Epithelial cell of esophagus (primary cell): Measurements from ENCODE around the gene NT5C.
"Not testable (repeated sequence)": the region's sequence is repeated elsewhere in the genome, so short reads cannot be mapped to it uniquely, and the experiment has no call there.

Source experiments
- DNase-seq: peaks from one replicate; pipeline ENCODE4 v3.0.0; 2010; ENCODE audit warnings: low read depth
- H3K4me3 ChIP-seq: 2 replicates; pipeline ENCODE4 v1.5.1; 2011; ENCODE audit warnings: mild to moderate bottlenecking, low read length, control low read depth
- TF ChIP-seq, protein P1 (sequence below): IDR thresholded peaks from 2 replicates; pipeline ENCODE4 v1.5.1; 2011; ENCODE audit warnings: low read depth, mild to moderate bottlenecking, low read length, control low read depth, inconsistent platforms; ENCODE audit not compliant: insufficient read depth; ENCODE audit errors: missing control alignments

The NT5C gene

DNA sequence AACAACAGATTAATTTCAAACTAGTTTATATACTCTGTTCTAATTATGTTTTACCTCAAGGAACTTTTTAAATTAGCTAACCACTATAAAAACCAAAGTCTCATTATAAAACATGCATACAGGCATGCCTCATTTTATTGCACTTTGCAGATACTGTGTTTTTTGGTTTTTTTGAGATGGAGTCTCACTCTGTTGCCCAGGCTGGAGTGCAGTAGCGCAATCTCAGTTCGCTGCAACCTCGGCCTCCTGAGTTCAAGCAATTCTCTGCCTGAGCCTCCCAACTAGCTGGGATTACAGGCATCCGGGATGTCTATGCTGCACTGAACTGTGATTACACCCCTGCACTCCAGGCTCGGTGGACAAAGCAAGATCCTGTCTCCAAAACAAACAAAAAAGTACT is 31.5 kb upstream of the NT5C start:
- TF ChIP-seq, protein P1, sequence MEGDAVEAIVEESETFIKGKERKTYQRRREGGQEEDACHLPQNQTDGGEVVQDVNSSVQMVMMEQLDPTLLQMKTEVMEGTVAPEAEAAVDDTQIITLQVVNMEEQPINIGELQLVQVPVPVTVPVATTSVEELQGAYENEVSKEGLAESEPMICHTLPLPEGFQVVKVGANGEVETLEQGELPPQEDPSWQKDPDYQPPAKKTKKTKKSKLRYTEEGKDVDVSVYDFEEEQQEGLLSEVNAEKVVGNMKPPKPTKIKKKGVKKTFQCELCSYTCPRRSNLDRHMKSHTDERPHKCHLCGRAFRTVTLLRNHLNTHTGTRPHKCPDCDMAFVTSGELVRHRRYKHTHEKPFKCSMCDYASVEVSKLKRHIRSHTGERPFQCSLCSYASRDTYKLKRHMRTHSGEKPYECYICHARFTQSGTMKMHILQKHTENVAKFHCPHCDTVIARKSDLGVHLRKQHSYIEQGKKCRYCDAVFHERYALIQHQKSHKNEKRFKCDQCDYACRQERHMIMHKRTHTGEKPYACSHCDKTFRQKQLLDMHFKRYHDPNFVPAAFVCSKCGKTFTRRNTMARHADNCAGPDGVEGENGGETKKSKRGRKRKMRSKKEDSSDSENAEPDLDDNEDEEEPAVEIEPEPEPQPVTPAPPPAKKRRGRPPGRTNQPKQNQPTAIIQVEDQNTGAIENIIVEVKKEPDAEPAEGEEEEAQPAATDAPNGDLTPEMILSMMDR, result no peak
- no peak for DNase-seq
- no peak overlapping the region for H3K4me3 ChIP-seq

DNA sequence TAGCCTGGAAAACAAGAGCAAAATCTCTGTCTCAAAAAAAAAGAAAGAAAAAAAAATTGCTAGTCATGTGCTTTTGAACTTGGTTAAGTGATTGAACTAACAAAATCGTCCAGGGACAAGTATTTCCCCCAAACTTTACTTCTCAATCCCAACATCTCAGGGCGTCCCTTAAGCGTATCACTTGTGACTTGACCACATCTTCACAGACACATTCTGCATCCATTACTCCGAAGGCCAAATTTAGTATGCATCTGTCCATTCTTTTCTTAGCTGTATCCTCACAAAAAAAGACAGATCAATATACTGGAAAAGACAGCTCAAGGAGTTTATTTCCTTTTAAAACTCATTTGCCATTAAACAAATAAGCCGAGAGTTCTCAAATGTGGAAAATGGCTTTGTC is 28.7 kb upstream of the NT5C start:
- TF ChIP-seq, protein P1, result no peak
- no peak for DNase-seq
- H3K4me3 ChIP-seq, result no peak overlapping the region

DNA sequence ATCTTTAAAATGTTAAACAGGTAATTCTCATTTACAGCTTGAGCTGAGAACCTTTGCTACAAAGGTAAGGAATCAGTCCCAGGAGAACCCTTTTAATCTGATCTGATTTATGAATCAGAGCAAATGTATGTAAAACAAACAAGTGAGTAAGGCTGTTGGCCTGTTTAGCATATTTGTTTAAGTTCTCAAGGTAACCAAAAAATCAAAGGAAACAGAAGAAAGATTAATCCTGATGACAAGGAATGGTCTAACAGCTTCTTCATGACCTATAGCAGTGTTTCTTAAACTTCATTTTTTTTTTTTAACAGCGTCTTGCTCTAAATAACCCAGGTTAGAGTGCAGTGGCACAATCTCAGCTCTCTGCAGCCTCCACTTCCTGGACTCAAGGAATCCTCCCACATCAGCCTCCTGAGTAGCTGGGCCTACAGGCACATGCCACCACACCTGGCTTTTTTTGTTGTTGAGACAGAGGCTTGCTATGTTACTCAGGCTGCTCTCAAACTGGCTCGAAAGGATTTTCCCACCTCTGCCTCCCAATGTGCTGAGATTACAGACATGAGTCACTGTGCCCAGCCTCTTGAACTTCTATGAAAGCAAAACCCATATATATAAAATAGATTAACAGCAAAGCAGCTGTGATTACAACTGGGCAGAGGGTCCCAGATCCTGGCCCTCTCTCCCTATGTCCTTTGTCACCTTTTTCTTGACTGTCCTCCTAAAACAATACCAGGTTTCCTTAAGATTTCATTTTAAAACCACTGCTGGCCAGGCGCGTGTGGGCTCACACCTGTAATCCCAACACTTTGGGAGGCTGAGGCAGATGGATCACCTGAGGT is 27.9 kb upstream of the NT5C start:
- DNase-seq, result peak; percentile 97
- TF ChIP-seq, protein P1, result no peak
- no peak overlapping the region for H3K4me3 ChIP-seq

DNA sequence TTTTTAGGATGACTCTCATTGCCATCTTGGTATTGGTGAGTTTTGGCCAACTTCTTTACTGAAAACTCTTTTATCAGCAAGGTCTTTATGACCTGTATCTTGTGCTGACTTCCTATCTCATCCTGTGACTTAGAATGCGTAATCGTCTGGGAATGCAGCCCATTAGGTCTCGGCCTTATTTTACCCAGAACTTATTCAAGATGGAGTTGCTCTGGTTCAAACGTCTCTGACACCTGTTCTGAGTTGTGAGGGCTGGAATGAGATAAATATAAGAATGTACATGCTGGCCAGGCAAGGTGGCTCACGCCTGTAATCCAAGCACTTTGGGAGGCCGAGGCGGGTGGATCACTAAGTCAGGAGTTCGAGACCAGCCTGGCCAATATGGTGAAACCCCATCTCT is 26.9 kb upstream of the NT5C start:
- DNase-seq, result peak; percentile 69
- not testable (repeated sequence) for H3K4me3 ChIP-seq

DNA sequence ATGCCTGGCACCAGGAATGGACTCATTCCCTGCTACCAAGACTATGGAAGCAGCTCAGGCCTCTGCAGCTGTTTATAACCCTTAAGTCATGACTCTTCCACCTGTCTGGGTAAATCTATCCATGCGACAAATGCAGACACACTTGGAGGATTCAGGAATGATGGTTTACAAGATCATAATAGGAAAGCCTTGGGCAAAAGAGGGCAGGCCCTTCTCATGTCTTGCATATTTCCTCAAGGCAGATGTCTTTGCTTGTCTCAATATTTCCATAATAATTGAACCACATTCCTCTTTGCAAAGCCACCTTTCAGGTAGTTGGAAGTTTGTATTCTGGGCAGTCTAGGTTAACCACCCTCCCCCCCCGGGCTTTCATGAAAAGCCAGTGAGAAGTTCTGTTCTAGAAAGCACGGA is 23.7 kb upstream of the NT5C start:
- peak; percentile 73 for DNase-seq
- no peak overlapping the region for H3K4me3 ChIP-seq
- TF ChIP-seq, protein P1, result no peak

DNA sequence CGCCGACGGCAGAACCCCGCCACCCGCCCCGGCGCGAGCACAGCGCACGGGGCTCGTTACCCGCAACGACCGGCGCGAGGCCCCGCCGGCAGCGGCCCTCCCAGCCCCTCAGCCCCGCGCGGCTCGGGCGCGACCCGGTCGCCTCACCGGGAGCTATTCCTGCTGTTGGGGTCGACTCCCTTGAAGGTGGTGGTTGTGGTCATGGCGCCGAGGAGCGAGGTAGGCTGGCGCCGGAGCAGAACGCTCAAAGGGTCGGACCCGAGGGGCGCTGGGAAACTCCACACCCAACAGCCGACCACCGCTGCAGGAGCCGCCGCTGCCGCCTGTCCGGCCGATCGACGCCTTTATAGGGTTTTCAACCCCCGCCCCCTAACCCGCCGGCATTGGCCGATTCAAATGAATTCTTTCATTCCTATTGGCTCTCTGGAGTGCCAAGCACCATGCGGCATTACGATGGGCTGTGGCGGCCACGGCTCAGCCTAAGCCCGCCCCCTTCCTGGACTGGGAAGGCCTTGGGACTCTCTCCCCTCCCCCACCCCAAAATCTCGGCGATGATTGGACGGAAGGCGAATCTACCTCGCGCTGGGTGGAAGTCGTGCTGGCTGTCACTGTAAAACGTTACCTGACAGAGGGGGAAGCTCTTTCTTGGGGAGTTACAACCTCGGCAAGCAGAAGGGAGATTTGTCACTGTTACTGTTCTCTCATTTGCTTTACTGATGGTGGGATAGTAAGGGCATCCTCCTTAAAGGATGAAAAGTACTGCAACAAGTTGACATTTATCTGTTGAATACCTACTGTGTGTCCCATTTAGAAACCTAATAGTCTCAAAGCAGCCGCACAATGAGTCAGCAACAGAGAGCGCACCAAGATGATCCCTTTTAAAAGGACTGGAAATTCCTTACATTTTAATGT is 22.9 kb upstream of the NT5C start, which contains the start of gene JPT1:
Gene JPT1 (minus strand): TSS at position 318 of the 912 bp plus-strand sequence. CDS start 115 bp downstream, at position 203.
- TF ChIP-seq, protein P1, result no peak
- peak; percentile 100 for DNase-seq

DNA sequence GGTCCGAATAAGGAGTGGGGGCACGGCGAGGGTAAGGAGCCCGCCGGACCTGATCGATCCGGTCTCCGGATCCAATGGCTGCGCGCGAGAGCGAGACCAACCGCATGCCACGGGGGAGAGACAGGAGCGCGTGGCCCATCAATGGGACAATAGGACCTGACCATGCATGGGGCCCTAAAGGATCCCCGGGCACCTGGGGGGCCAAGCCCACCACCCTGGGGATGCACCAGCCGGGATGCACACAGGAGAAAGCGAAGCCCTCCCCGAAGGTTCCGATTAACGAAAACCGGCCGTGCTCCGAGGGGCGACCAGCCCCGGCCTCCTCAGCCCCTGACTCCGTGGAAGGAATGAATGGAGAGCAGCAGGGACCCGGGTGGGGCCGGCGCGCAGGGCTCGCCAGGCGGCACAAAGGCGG is 22.2 kb upstream of the NT5C start:
- peak overlapping the region; percentile 85 for H3K4me3 ChIP-seq
- no peak for DNase-seq
- TF ChIP-seq, protein P1, result no peak

More for the DNA sequence above, 22.9 kb upstream of the NT5C start, which contains the start of gene JPT1:
- peak within 1 kb of the TSS; percentile 85 for H3K4me3 ChIP-seq
